GM18505 (cell line): Measurements from ENCODE around the gene FAM227B.
"Not testable (repeated sequence)": the region's sequence is repeated elsewhere in the genome, so short reads cannot be mapped to it uniquely, and the experiment has no call there.

Experiments used
- ATAC-seq: cut with Tn5 transposase; IDR thresholded peaks from one replicate; pipeline ENCODE4 v1.9.1; 2021; ENCODE audit not compliant: unreplicated experiment
- POLR2A ChIP-seq: IDR thresholded peaks from 4 replicates; pipeline ENCODE4 v1.6.1; 2011; ENCODE audit warnings: borderline replicate concordance; ENCODE audit not compliant: insufficient read depth, insufficient read length; ENCODE audit errors: extremely low read depth

The FAM227B gene

GRCh38 chr15:49387471-49387870 is 233.1 kb downstream of the FAM227B start:
- peak; percentile 68 for ATAC-seq
- TF ChIP-seq POLR2A = no peak

GRCh38 chr15:49383266-49383665 is 237.4 kb downstream of the FAM227B start:
- ATAC-seq = no peak
- TF ChIP-seq POLR2A = no peak

GRCh38 chr15:49382394-49382793 is 238.2 kb downstream of the FAM227B start:
- ATAC-seq = no peak
- TF ChIP-seq POLR2A = no peak

- no peak for ATAC-seq
These were observed 239.7 kb downstream of the FAM227B start for GRCh38 chr15:49380912-49381311.

GRCh38 chr15:49379996-49380395 is 240.6 kb downstream of the FAM227B start:
- TF ChIP-seq POLR2A = no peak
- no peak for ATAC-seq

More at GRCh38 chr15:49380912-49381311, 239.7 kb downstream of the FAM227B start:
- TF ChIP-seq POLR2A = no peak

GRCh38 chr15:49372366-49372765 is 248.3 kb downstream of the FAM227B start:
- TF ChIP-seq POLR2A = no peak
- ATAC-seq = no peak

GRCh38 chr15:49370782-49371181 is 249.8 kb downstream of the FAM227B start:
- TF ChIP-seq POLR2A = no peak
- no peak for ATAC-seq

- TF ChIP-seq POLR2A = no peak
- ATAC-seq = no peak
These were observed 254.1 kb downstream of the FAM227B start for GRCh38 chr15:49366496-49366895.

- TF ChIP-seq POLR2A = no peak
- no peak for ATAC-seq
These were observed 259.2 kb downstream of the FAM227B start for GRCh38 chr15:49361370-49361769.

GRCh38 chr15:49354439-49354838 is 266.2 kb downstream of the FAM227B start:
- not testable (repeated sequence) for ATAC-seq

GRCh38 chr15:49343546-49343945 is 277.1 kb downstream of the FAM227B start:
- no peak for TF ChIP-seq POLR2A
- ATAC-seq = no peak

GRCh38 chr15:49339656-49340055 is 281.0 kb downstream of the FAM227B start:
- ATAC-seq = no peak
- TF ChIP-seq POLR2A = no peak

- TF ChIP-seq POLR2A = no peak
- no peak for ATAC-seq
These were observed 288.7 kb downstream of the FAM227B start for GRCh38 chr15:49331951-49332350.

GRCh38 chr15:49331442-49331841 is 289.2 kb downstream of the FAM227B start:
- TF ChIP-seq POLR2A = no peak
- ATAC-seq = no peak

- ATAC-seq = no peak
- TF ChIP-seq POLR2A = no peak
These were observed 290.5 kb downstream of the FAM227B start for GRCh38 chr15:49330166-49330565.
